HepG2 (cell line): ENCODE measurements around the gene LRRC10B. TPM values are rescaled to one million over a fixed set of nuclear protein-coding genes. Genes with fewer than 3 reads are reported as not detected.

Source experiments
- ATAC-seq: fragments of 200-7000 bp; cut with Tn5 transposase; 3 replicates; pipeline ENCODE4 v1.9.1; 2020; ENCODE audit warnings: mild to moderate bottlenecking, moderate library complexity
- BruUV-seq: library from RNA; stranded (reverse); fragments of 400-500 nt; replicated peaks from 2 replicates; lab custom pipeline; 2021; lab: Mats Ljungman, UMichigan
- CTCF ChIA-PET: fragments of 300-600 bp; formaldehyde crosslinking; extraction: SDS; loops from one replicate; lab custom pipeline; 2021; ENCODE audit warnings: low total read pairs, inconsistent platforms, low intra/inter-chr PET ratio; lab: Yijun Ruan, JAX
- POLR2A ChIA-PET: fragments of 350-600 bp; sonication (Branson Sonifier 250); formaldehyde crosslinking; loops from one replicate; lab custom pipeline; 2020; ENCODE audit warnings: antibody characterized with exemption, inconsistent platforms; lab: Yijun Ruan, JAX
- DNase-seq: peaks from one replicate; pipeline ENCODE4 v3.0.0-alpha.2; 2015; ENCODE audit warnings: low spot score
- FAIRE-seq: peaks from 3 replicates; lab custom pipeline; 2011; peaks lifted over from hg19 to GRCh38; lab: Jason Lieb, UNC
- H2AFZ ChIP-seq: one replicate; pipeline ENCODE4 v1.6.1; 2011; ENCODE audit warnings: low read length, inconsistent platforms
- H3K27ac ChIP-seq: fragments of 300-600 bp; 3 replicates; pipeline ENCODE4 v1.8.0; 2011; ENCODE audit warnings: mixed run types, mild to moderate bottlenecking, mixed read lengths, low read length, inconsistent platforms; ENCODE audit not compliant: insufficient read depth; ENCODE audit errors: extremely low read length
- H3K27me3 ChIP-seq, 2 experiments: fragments of 200-600 bp in 1 of 2; 2 replicates in 1 of 2; 3 replicates in 1 of 2; pipeline versions ENCODE4 v1.6.0 to v1.8.0; 2011; ENCODE audit warnings: low read length in 2 of 2, mild to moderate bottlenecking in 2 of 2, moderate library complexity in 2 of 2, inconsistent platforms in 1 of 2; ENCODE audit not compliant: insufficient read depth in 2 of 2, control insufficient read depth in 1 of 2
- H3K36me3 ChIP-seq, 2 experiments: fragments of 200-600 bp in 1 of 2; replicated peaks in 1 of 2; 2 replicates in 1 of 2; 3 replicates in 1 of 2; pipeline versions ENCODE4 v1.5.1 to v1.8.0; 2011; ENCODE audit warnings: low read length in 2 of 2, inconsistent platforms in 1 of 2; ENCODE audit not compliant: insufficient read depth in 2 of 2, control insufficient read depth in 1 of 2
- H3K4me1 ChIP-seq: 2 replicates; pipeline ENCODE4 v1.5.1; 2012; ENCODE audit warnings: low read length, inconsistent platforms; ENCODE audit not compliant: insufficient read depth
- H3K4me2 ChIP-seq: 2 replicates; pipeline ENCODE4 v1.6.0; 2011; ENCODE audit warnings: low read depth, low read length, inconsistent platforms
- H3K4me3 ChIP-seq, 3 experiments: fragments of 200-600 bp in 1 of 3; sonication (generic), shearing (Covaris generic) in 1 of 3; replicated peaks in 1 of 3; 2 replicates each; pipeline ENCODE4 v1.5.1; 2011 to 2016; ENCODE audit warnings: low read length in 3 of 3, inconsistent platforms in 2 of 3, low read depth in 2 of 3, mild to moderate bottlenecking in 2 of 3, control low read depth in 1 of 3, mixed read lengths in 1 of 3; ENCODE audit not compliant: insufficient read depth in 1 of 3
- H3K79me2 ChIP-seq: one replicate; pipeline ENCODE4 v1.6.1; 2011; ENCODE audit warnings: low read length, inconsistent platforms; ENCODE audit not compliant: insufficient read depth
- H3K9ac ChIP-seq: 2 replicates; pipeline ENCODE4 v1.6.0; 2011; ENCODE audit warnings: mild to moderate bottlenecking, low read depth, low read length, inconsistent platforms; ENCODE audit not compliant: insufficient read depth
- H3K9me3 ChIP-seq: 2 replicates; pipeline ENCODE4 v1.5.1; 2012; ENCODE audit warnings: mild to moderate bottlenecking, low read length
- H4K20me1 ChIP-seq: 2 replicates; pipeline ENCODE4 v1.6.0; 2011; ENCODE audit warnings: inconsistent platforms, mild to moderate bottlenecking, low read length, moderate library complexity; ENCODE audit not compliant: insufficient read depth
- FOXM1 ChIP-seq: sonication (generic); formaldehyde crosslinking; IDR thresholded peaks from 2 replicates; pipeline ENCODE4 v1.5.0; 2020; ENCODE audit warnings: missing genetic modification reagents
- HCFC1 ChIP-seq: fragments of 150-350 bp; IDR thresholded peaks from 2 replicates; pipeline ENCODE4 v1.6.1; 2014; ENCODE audit warnings: low read depth, low read length
- KLF11 ChIP-seq: IDR thresholded peaks from 2 replicates; pipeline ENCODE4 v1.6.1; 2016; ENCODE audit warnings: missing compliant biosample characterization
- ZBTB1 ChIP-seq: sonication (generic); formaldehyde crosslinking; IDR thresholded peaks from 2 replicates; pipeline ENCODE4 v1.4.0; 2020; ENCODE audit warnings: missing genetic modification reagents, borderline replicate concordance
- ZNF563 ChIP-seq: sonication (generic); formaldehyde crosslinking; IDR thresholded peaks from 2 replicates; pipeline ENCODE4 v1.8.0; 2022; ENCODE audit warnings: mild to moderate bottlenecking, moderate library complexity, missing genetic modification reagents
- whole genome bisulfite sequencing: methylation state at CpG from one replicate; pipeline ENCODE4 v1.1.6; 2017; ENCODE audit warnings: low lambda C conversion rate; 5-methylcytosine and 5-hydroxymethylcytosine counted together
- in situ Hi-C: cut with HindIII; loops from 2 replicates; pipeline ENCODE4 v1.10.0; 2017; ENCODE audit warnings: low pct_unique_long_range_greater_than_20kb; ENCODE audit not compliant: extremely low pct_ligation_motif_present
- intact Hi-C: fragments of 100-400 bp; cut with micrococcal nuclease; formaldehyde crosslinking; loops from one replicate; pipeline ENCODE4 v1.10.0; 2022; ENCODE audit not compliant: unreplicated experiment
- polyA plus RNA-seq, 8 experiments: library from polyadenylated mRNA; depleted of rRNA in 3 of 8; stranded (reverse) in 7 of 8; unstranded in 1 of 8; fragments of >200 nt; fragmentation: Illumina TruSeq in 4 of 8; extraction: Trizol in 4 of 8; gene quantifications; 2 replicates each; pipeline versions ENCODE4 v1.2.1 to v1.2.3, GENCODE V29; 2011 to 2016; ENCODE audit warnings: low read depth in 4 of 8, missing spikeins in 1 of 8, mixed read lengths in 1 of 8; ENCODE audit not compliant: insufficient read depth in 1 of 8
- total RNA-seq, 5 experiments: library from RNA; depleted of rRNA; stranded (reverse); fragments of >200 nt; fragmentation: Illumina TruSeq; extraction: Trizol; gene quantifications; 2 replicates each; pipeline ENCODE4 v1.2.3, GENCODE V29; 2016; ENCODE audit warnings: low read depth in 1 of 5
- TF ChIP-seq, protein P1 (sequence below): sonication (generic); formaldehyde crosslinking; IDR thresholded peaks from 2 replicates; pipeline ENCODE4 v1.4.0; 2020; ENCODE audit warnings: mild to moderate bottlenecking, missing genetic modification reagents, borderline replicate concordance
- TF ChIP-seq, protein P2 (sequence below): sonication (generic); formaldehyde crosslinking; IDR thresholded peaks from 2 replicates; pipeline ENCODE4 v1.4.0; 2020; ENCODE audit warnings: missing genetic modification reagents

Gene LRRC10B
- total and polyA plus RNA-seq, 2 of the 13 experiments (the other 11 are each of a cell fraction or from before 2014, with no cell fraction given), result not detected

DNA sequence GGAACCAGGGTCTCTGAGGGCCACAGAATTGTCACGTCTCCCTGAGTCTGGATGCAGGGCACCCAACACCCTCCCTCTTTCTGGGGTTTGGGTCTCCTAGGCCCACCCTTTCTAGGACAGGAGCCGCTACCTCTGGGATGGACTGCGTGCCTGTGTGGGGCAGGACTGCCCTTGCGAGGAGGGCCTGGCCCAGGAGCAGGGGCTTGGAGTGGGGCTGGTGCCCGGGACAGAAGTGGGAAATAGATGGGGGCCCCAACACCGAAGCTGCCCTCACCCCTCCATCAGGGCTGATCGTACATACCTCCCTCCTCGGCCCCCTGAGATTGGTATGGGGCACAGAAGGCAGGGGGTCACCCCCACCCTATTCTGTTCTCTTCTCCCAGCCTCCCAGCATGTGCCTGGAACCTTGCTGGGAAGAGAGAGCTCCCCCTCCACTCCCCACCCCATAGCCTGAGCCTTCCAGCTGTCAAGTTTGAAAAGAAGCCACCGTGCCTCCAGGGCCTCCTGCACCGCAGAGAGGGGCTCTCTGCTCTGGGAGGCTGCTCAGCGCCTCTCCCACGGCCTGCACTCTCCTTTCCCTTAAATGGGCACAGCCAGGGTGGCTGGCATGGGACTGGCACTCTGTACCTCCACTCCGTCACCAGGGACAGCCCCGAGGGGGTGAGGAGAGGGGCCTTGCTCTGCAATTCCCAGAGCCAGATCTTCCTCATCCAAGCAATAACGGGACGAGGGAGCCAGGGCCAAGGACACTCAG lies 1.8 kb downstream of the LRRC10B start:
- intact Hi-C loops, result no loop called here
- H3K4me1 ChIP-seq, result peaks cover 17% of the 10 kb centered on the region
- no peak for FAIRE-seq
- no TSS peak for BruUV-seq
- H3K4me2 ChIP-seq, result no peak overlapping the region
- no peaks in the 10 kb centered on the region for H4K20me1 ChIP-seq
- WGBS, result 24% methylated on average over 2 of the region's 16 CpGs
- no peak for ATAC-seq
- peaks cover 17 to 57% of the 10 kb centered on the region in 2 experiments for H3K27me3 ChIP-seq
- TF ChIP-seq, protein P1, sequence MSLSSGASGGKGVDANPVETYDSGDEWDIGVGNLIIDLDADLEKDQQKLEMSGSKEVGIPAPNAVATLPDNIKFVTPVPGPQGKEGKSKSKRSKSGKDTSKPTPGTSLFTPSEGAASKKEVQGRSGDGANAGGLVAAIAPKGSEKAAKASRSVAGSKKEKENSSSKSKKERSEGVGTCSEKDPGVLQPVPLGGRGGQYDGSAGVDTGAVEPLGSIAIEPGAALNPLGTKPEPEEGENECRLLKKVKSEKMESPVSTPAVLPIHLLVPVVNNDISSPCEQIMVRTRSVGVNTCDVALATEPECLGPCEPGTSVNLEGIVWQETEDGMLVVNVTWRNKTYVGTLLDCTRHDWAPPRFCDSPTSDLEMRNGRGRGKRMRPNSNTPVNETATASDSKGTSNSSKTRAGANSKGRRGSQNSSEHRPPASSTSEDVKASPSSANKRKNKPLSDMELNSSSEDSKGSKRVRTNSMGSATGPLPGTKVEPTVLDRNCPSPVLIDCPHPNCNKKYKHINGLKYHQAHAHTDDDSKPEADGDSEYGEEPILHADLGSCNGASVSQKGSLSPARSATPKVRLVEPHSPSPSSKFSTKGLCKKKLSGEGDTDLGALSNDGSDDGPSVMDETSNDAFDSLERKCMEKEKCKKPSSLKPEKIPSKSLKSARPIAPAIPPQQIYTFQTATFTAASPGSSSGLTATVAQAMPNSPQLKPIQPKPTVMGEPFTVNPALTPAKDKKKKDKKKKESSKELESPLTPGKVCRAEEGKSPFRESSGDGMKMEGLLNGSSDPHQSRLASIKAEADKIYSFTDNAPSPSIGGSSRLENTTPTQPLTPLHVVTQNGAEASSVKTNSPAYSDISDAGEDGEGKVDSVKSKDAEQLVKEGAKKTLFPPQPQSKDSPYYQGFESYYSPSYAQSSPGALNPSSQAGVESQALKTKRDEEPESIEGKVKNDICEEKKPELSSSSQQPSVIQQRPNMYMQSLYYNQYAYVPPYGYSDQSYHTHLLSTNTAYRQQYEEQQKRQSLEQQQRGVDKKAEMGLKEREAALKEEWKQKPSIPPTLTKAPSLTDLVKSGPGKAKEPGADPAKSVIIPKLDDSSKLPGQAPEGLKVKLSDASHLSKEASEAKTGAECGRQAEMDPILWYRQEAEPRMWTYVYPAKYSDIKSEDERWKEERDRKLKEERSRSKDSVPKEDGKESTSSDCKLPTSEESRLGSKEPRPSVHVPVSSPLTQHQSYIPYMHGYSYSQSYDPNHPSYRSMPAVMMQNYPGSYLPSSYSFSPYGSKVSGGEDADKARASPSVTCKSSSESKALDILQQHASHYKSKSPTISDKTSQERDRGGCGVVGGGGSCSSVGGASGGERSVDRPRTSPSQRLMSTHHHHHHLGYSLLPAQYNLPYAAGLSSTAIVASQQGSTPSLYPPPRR, result no peak
- TF ChIP-seq ZBTB1 (CRISPR knock-in tag), result no peak
- no peak for TF ChIP-seq ZNF563 (CRISPR knock-in tag)
- TF ChIP-seq, protein P2, sequence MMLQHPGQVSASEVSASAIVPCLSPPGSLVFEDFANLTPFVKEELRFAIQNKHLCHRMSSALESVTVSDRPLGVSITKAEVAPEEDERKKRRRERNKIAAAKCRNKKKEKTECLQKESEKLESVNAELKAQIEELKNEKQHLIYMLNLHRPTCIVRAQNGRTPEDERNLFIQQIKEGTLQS (CRISPR knock-in tag), result no peak
- no peak for TF ChIP-seq FOXM1 (CRISPR knock-in tag)
- no peak for TF ChIP-seq HCFC1
- TF ChIP-seq KLF11 (CRISPR knock-in tag), result no peak
- ChIA-PET POLR2A (no interaction called here), CTCF (no interaction called here)
- H3K9me3 ChIP-seq, result no peaks in the 10 kb centered on the region
- no peak overlapping the region for H2AFZ ChIP-seq
- no peaks in the 10 kb centered on the region for H3K36me3 ChIP-seq
- H3K27ac ChIP-seq, result no peak overlapping the region
- H3K79me2 ChIP-seq, result no peaks in the 10 kb centered on the region
- H3K4me3 ChIP-seq, result no peak overlapping the region
- in situ Hi-C loops, result no loop called here
- no peak overlapping the region for H3K9ac ChIP-seq
- no peak for DNase-seq
